SW480 (cell line): ENCODE data around the gene AMBRA1.
A peak's percentile ranks its signal among the peaks of the same experiment; 100 is the strongest.
"Not testable (repeated sequence)": the region's sequence is repeated elsewhere in the genome, so short reads cannot be mapped to it uniquely, and the experiment has no call there.

Source experiments
- DNase-seq: peaks from one replicate; pipeline ENCODE4 v3.0.0-alpha.2; 2016; ENCODE audit warnings: low spot score

AMBRA1 gene

GRCh38 chr11:46381819-46382645 is 211.8 kb downstream of the AMBRA1 start:
- DNase-seq, result no peak

DNA sequence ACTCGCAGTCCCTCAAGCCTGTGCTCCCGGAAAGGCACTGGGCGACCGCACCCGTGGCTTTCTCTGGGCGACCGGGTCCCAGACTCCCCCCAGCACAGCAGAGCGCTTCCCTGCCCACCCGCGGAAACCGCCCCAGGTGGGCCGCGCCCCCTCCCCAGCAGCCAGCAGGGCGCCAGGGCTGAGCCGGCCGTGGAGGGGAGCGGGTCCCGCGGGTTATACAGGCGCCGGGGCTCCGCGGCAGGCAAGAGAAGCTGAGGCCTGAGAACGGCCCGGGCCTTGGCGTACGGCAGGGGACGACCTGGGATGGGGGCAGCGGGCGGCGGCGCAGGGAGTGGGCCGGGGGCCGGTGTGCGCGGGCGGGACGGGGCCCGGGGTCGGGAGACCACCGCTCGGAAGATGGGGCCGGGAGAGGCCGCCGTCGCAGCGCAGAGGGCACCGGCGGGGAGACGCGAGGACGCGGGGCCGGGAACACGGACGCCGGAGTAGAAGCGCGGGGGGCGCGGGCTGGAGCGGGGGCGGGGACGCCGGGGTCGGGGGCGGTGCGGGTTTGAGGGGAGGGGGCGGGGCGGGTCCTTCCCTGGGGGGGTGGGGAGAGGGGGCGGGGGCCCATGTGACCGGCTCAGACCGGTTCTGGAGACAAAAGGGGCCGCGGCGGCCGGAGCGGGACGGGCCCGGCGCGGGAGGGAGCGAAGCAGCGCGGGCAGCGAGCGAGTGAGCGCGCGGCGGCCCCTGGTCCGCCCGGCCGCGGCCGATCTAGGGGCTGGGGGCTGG is 212.6 kb downstream of the AMBRA1 start, which contains the start of gene MDK:
MDK (plus strand) TSS at position 622 of the 771 bp plus-strand sequence. CDS start 389 bp downstream, outside the sequence.
- no peak for DNase-seq

DNA sequence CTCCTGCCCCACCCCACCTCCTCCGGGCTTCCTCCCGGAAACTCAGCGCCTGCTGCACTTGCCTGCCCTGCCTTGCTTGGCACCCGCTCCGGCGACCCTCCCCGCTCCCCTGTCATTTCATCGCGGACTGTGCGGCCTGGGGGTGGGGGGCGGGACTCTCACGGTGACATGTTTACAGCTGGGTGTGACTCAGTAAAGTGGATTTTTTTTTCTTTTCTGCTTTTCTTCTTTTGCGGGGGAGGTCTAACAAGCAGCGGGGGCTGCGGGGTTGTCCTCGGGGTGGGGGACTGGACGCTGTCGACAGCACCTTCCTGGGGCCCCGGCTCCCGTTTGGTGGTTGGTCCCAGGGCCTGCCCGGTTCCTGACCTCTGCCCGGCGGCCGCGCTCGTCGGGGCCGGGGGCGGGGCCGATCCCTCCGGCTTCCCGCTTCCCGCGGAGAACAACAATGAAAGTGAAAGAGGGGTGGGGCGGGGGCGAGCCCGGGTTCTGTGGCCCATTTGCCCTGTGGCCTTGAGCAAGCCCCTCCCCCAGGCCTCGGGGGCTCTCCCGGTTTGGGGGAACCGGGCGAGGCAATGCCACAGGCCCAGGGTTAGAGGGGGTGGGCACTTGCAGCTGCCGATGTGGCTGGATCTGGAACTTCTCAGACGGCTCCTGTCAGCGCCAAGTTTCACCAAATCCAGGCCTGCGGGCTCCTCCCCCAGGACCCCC is 213.3 kb downstream of the AMBRA1 start:
- DNase-seq, result peak; percentile 72

- peak; percentile 70 for DNase-seq
Measured at GRCh38 chr11:46379482-46380293, 214.1 kb downstream of the AMBRA1 start.

- DNase-seq, result no peak
Measured at GRCh38 chr11:46378811-46379481, 214.9 kb downstream of the AMBRA1 start.

DNA sequence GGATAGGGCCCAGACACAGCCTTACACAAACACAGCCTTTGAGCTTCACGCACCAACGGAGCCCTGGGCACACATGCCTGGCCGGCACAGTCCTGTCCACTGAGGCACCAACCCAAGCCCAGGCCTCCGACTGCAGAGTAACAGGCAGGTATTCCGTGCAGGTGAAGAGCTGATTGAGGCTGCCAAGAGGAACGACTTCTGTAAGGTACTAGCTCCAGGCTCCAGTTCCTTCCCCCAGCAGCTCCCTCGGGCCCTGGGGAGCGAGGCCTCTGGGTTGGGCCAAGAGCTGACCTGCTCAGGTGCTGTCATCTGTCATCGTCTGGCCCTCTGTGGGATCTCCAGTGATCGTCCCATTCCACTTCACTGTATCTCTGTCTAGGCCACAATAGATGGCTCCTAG is 215.5 kb downstream of the AMBRA1 start:
- DNase-seq, result no peak

DNA sequence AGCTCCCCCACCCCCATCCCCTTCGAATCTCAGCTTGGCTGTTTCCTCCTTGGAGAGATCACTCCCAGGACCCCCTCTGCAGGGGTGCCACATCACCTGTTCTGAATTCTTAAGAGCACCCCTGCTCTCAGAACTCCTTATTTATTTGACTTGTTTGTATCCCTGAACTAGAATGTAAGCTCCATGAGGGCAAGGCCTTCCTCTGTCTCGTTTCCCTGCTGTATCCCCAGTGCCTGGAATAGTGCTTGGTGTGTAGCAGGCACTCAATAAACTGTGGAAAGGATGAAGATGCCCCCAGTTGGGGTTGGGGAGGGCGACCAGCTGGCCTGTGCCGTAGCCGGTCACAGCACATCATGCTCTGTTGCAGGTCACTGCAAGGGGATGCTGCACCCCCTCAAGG is 216.0 kb downstream of the AMBRA1 start:
- DNase-seq, result no peak

DNA sequence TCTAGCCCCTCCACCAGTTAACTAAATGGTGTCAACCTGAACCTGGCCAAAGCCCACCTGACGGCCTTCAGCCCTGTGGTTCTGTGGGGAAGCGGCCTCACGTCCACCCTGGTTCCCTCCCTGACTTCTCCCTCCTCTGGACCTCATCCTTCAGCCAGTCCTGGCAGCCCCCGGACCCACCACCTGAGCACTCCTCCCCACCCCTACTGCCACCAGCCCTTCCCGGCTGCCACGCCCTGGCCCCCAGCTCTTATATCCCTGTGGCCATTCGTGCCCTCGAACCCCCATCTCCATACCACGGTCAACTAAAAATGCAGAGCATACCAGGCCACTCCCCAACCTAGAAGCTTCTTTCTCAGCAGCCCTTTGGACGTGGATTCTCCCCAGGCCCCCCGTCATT is 216.5 kb downstream of the AMBRA1 start:
- DNase-seq, result no peak

DNA sequence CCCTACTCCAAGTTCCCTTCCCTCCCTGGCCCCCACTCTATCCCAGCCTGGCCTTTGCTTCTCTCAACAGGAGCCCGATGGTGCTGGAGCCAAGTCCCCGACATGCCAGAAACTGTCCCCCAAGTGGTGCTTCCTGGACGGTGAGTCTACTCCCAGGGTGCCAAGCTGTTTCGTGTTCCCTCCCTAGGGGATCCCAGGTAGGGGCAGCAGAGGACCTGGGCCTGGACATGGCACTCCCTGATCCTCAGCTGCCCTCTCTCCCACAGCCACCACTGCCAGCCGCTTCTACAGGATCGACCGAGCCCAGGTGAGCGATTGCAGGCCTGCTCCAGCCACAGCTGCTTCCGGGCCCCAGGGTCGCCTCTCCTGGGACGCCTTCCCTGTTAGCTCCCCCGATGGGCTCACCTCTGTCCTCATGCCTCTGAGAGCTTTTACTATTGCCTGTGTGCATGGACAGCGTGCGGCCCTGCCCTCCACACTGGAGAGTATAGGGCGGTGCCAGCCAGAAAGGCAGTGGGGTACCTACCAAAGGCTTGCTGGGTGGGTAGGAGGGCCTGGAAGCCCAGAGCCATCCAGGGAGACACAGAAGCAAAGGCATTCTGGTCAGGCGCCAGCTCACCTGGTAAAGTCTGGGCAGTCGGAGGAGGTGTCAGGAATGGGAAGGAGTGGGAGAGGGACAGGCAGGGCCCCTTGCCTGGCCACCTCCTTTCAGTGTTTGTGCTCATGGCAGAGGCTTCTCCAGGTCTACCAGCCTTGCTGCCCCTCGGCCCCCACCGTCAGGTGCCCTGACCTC is 217.4 kb downstream of the AMBRA1 start:
- no peak for DNase-seq

- no peak for DNase-seq
Measured at GRCh38 chr11:46375392-46376101, 218.3 kb downstream of the AMBRA1 start.

DNA sequence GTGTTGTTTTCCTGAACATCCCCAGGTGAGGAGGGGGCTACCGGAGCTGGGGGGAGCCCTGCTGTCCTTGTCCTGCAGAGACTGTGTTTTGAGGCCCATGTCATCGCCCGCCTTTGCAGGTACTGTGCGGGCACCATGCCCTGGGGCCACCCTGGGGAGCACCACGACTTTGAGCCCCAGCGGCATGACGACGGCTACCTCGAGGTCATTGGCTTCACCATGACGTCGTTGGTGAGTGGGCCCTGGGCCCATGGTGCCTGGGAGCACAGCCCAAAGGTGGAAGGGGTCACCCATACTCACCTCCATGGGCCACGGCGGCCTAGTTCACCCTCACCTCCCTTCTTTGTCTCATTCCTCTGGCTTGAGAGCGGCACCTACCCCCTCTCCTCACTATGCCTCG is 219.0 kb downstream of the AMBRA1 start:
- no peak for DNase-seq

DNA sequence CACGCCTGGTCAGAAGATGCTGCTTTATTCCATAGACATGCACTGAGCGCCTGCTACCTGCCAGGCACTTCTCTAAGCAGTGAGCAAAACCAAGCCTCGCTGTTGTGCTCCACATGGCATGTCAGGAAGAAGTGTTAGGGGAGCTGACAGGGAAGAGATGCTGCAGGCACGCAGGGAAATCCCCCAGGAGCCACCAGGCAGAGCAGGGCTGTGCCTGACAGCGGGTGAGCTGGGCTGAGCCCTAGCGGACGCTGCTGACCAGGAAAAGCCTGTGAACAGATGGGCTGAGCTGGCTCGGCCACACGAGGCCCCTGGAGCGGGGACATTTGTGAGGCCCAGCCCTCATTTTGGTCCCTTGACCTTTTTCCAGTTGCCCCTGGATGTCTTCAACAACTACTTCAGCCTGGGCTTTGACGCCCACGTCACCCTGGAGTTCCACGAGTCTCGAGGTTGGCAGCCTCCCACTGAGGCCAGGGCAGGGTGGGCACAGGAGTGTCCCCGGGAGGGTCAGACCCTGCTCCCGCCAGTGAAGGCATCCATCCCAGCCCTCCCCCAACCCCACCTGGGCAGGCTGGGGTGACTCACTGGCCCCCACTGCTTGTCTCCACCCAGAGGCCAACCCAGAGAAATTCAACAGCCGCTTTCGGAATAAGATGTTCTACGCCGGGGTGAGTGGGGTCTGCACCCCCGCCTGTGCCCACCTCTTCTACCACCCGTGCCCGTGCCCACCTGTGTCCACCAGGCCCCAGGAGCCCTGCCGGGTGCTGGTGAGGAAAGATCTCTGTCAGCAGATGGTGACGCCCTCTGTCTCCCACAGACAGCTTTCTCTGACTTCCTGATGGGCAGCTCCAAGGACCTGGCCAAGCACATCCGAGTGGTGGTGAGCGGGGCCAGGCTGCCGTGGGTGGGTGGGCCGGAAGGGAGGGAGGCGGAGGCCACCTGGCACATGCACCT is 219.8 kb downstream of the AMBRA1 start:
- DNase-seq, result no peak

GRCh38 chr11:46372501-46372900 is 221.3 kb downstream of the AMBRA1 start:
- DNase-seq, result not testable (repeated sequence)

GRCh38 chr11:46372086-46372485 is 221.7 kb downstream of the AMBRA1 start:
- DNase-seq, result no peak

DNA sequence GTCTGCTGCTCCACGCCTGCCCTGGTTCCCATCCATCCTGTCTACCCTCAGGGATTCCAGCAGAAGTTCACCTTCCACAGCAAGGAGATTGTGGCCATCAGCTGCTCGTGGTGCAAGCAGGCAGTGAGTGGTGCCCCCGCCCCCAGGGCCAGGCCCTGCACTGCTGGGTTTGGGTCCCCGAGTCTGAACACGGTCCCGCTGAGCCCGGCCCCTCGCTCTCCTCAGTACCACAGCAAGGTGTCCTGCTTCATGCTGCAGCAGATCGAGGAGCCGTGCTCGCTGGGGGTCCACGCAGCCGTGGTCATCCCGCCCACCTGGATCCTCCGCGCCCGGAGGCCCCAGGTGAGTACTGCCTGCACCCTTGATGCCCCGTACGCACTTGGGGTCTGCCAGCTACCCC is 222.6 kb downstream of the AMBRA1 start:
- DNase-seq, result not testable (repeated sequence)

GRCh38 chr11:46370253-46370652 is 223.6 kb downstream of the AMBRA1 start:
- DNase-seq, result no peak

GRCh38 chr11:46369458-46370152 is 224.2 kb downstream of the AMBRA1 start:
- peak; percentile 88 for DNase-seq

- DNase-seq, result no peak
Measured at GRCh38 chr11:46367916-46368267, 225.9 kb downstream of the AMBRA1 start.
